Measurements from ENCODE around the gene SHISA6. TPM values are rescaled to one million over a fixed set of nuclear protein-coding genes. Genes with fewer than 3 reads are reported as not detected.

The SHISA6 gene
- total RNA-seq, 2 donors from 2014 or later: 6.7 to 14.4 TPM

DNA sequence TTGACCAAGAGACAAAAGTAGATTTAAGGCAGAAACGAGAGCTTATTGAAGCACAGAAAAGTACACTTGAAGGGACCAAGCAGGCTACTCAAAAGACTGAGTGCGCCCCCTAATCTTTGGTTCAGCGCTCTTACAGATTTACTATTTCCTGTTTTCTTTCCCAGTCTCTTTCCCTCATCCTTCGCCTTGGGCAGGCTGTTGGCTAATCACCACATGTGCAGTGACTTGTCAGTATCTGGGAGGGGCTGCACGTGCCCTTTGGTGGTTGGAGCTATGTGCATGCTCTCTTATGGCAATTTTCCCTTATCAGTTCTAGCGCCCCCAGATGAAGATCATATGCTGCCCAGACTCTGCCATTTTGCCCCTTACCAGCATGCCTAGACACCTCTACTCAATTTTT, 35.4 kb upstream of the SHISA6 start:
- Histone ChIP-seq H3K27me3 (ENCODE audit: control insufficient read depth, insufficient read depth, low read length, poor library complexity, severe bottlenecking) (no peaks in the 10 kb centered on the region), H3K9ac (ENCODE audit: extremely low read depth, low read length, poor library complexity, severe bottlenecking) (no peak overlapping the region), H3K36me3 (ENCODE audit: control insufficient read depth, insufficient read depth, low read length) (no peaks in the 10 kb centered on the region), H3K4me3 (ENCODE audit: low read length) (no peak overlapping the region), H3K4me1 (ENCODE audit: control insufficient read depth, insufficient read depth, low read length) (peaks cover 9% of the 10 kb centered on the region), H3K27ac (ENCODE audit: low read depth, low read length) (no peak overlapping the region), H3K9me3 (ENCODE audit: control insufficient read depth, low read length) (peaks cover 6% of the 10 kb centered on the region)
- Mint-ChIP-seq H3K27ac (no peak overlapping the region), H3K36me3 (ENCODE audit: low read depth) (peaks cover 3% of the 10 kb centered on the region), H3K4me1 (peaks cover 24% of the 10 kb centered on the region), H3K4me3 (no peak overlapping the region), H3K27me3 (ENCODE audit: insufficient read depth) (peaks cover 20% of the 10 kb centered on the region), H3K9me3 (peaks cover 34% of the 10 kb centered on the region)
- 87 to 89% methylated on average over 6 of the region's 6 CpGs for WGBS, 2 experiments (ENCODE audit: insufficient coverage in 1 of 2, insufficient read length in 1 of 2)
- no peak for DNase-seq
- TF ChIP-seq, protein P1, sequence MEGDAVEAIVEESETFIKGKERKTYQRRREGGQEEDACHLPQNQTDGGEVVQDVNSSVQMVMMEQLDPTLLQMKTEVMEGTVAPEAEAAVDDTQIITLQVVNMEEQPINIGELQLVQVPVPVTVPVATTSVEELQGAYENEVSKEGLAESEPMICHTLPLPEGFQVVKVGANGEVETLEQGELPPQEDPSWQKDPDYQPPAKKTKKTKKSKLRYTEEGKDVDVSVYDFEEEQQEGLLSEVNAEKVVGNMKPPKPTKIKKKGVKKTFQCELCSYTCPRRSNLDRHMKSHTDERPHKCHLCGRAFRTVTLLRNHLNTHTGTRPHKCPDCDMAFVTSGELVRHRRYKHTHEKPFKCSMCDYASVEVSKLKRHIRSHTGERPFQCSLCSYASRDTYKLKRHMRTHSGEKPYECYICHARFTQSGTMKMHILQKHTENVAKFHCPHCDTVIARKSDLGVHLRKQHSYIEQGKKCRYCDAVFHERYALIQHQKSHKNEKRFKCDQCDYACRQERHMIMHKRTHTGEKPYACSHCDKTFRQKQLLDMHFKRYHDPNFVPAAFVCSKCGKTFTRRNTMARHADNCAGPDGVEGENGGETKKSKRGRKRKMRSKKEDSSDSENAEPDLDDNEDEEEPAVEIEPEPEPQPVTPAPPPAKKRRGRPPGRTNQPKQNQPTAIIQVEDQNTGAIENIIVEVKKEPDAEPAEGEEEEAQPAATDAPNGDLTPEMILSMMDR (conservative IDR thresholded peaks at IDR 0.05): no peak

DNA sequence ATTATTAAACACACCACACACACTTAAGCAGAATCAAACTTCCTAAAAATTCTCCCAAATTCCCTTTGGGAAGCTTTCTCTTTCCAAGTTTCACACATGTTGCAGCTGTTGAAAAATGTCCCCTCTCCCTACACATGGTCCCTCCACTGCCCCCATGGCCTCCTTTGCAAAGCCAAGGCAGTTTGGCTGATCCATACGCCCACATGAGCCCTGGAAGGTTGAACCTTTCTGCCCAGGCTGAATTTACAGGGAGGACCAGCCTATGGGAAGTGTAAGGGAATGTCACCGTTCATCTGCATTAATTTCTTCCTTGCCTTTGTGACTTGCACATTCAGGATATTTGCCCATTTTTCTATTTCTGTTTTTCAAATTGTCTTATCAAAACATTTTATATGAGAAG, 31.1 kb upstream of the SHISA6 start:
- Mint-ChIP-seq H3K4me1 (no peaks in the 10 kb centered on the region), H3K27me3 (ENCODE audit: insufficient read depth) (peaks cover 14% of the 10 kb centered on the region), H3K9me3 (peaks cover 45% of the 10 kb centered on the region), H3K27ac (no peak overlapping the region), H3K36me3 (ENCODE audit: low read depth) (peaks cover 3% of the 10 kb centered on the region), H3K4me3 (no peak overlapping the region)
- H3K9ac ChIP-seq (ENCODE audit: extremely low read depth, low read length, poor library complexity, severe bottlenecking): no peak overlapping the region
- no peaks in the 10 kb centered on the region for H3K4me1 ChIP-seq (ENCODE audit: control insufficient read depth, insufficient read depth, low read length)
- no peak overlapping the region for H3K4me3 ChIP-seq (ENCODE audit: low read length)
- TF ChIP-seq, protein P1 (conservative IDR thresholded peaks at IDR 0.05): no peak
- WGBS, 2 experiments (ENCODE audit: insufficient coverage in 1 of 2, insufficient read length in 1 of 2): 92 to 100% methylated on average over 2 of the region's 2 CpGs
- DNase-seq: no peak
- H3K36me3 ChIP-seq (ENCODE audit: control insufficient read depth, insufficient read depth, low read length): no peaks in the 10 kb centered on the region
- peaks cover 9% of the 10 kb centered on the region for H3K9me3 ChIP-seq (ENCODE audit: control insufficient read depth, low read length)
- no peak overlapping the region for H3K27ac ChIP-seq (ENCODE audit: low read depth, low read length)
- no peaks in the 10 kb centered on the region for H3K27me3 ChIP-seq (ENCODE audit: control insufficient read depth, insufficient read depth, low read length, poor library complexity, severe bottlenecking)

DNA sequence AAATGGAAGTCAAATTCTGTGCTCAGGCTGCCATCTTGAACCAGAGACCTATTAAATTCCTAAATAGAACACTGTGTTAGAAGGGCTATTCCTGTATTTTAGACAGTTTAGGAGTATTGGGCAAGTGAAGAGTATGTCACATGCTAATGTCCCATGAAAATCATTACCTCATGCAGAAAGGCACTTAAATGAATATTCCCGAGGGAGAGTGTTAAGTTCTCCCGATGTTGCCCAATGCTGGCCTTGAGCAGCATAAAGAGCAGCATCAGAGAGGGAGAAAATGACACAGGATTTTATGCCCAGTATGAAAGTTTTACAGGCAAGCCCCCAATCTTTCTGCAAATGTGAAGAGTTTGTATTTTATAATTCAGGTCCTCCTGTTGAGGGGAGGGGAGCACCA, 28.2 kb upstream of the SHISA6 start:
- TF ChIP-seq, protein P1 (conservative IDR thresholded peaks at IDR 0.05): no peak
- no peak overlapping the region for H3K27ac Mint-ChIP-seq
- peaks cover 3% of the 10 kb centered on the region for H3K36me3 Mint-ChIP-seq (ENCODE audit: low read depth)
- H3K27me3 Mint-ChIP-seq (ENCODE audit: insufficient read depth): peaks cover 12% of the 10 kb centered on the region
- H3K4me1 ChIP-seq (ENCODE audit: control insufficient read depth, insufficient read depth, low read length): no peaks in the 10 kb centered on the region
- DNase-seq: no peak
- WGBS, 2 experiments (ENCODE audit: insufficient coverage in 1 of 2, insufficient read length in 1 of 2): 87 to 92% methylated on average over 2 of the region's 2 CpGs
- no peak overlapping the region for H3K27ac ChIP-seq (ENCODE audit: low read depth, low read length)
- H3K36me3 ChIP-seq (ENCODE audit: control insufficient read depth, insufficient read depth, low read length): no peaks in the 10 kb centered on the region
- peaks cover 9% of the 10 kb centered on the region for H3K9me3 ChIP-seq (ENCODE audit: control insufficient read depth, low read length)
- no peaks in the 10 kb centered on the region for H3K27me3 ChIP-seq (ENCODE audit: control insufficient read depth, insufficient read depth, low read length, poor library complexity, severe bottlenecking)
- no peaks in the 10 kb centered on the region for H3K4me1 Mint-ChIP-seq
- H3K4me3 ChIP-seq (ENCODE audit: low read length): no peak overlapping the region
- H3K9me3 Mint-ChIP-seq: peaks cover 35% of the 10 kb centered on the region
- H3K4me3 Mint-ChIP-seq: no peak overlapping the region
- no peak overlapping the region for H3K9ac ChIP-seq (ENCODE audit: extremely low read depth, low read length, poor library complexity, severe bottlenecking)

All from endodermal cell (in vitro differentiated cells).